Cardiac muscle cell (in vitro differentiated cells and primary cell): ENCODE data around the gene NPC2. TPM values are rescaled to one million over a fixed set of nuclear protein-coding genes. Genes with fewer than 3 reads are reported as not detected.
A peak's percentile ranks its signal among the peaks of the same experiment; 100 is the strongest.

Experiments used
- DNase-seq, 2 donors: peaks; one replicate each; pipeline versions ENCODE4 v3.0.0 to v3.0.0-alpha.2; 2010 to 2017; ENCODE audit warnings: low read depth in 1 of 2, low spot score in 1 of 2
- H3K27ac ChIP-seq: fragments of 200-600 bp; sonication (generic); 2 replicates; pipeline ENCODE4 v1.5.1; 2016
- H3K27me3 ChIP-seq: fragments of 200-600 bp; sonication (generic); 2 replicates; pipeline ENCODE4 v1.6.0; 2016; ENCODE audit warnings: control low read depth
- H3K36me3 ChIP-seq: fragments of 200-600 bp; sonication (generic); 2 replicates; pipeline ENCODE4 v1.5.1; 2016; ENCODE audit warnings: control low read depth
- H3K4me1 ChIP-seq: fragments of 200-600 bp; sonication (generic); 2 replicates; pipeline ENCODE4 v1.8.1; 2017; ENCODE audit warnings: low read depth, mild to moderate bottlenecking, mixed run types
- H3K4me3 ChIP-seq: fragments of 200-600 bp; sonication (generic); 2 replicates; pipeline ENCODE4 v1.5.1; 2016; ENCODE audit warnings: mild to moderate bottlenecking
- H3K9me3 ChIP-seq: fragments of 200-600 bp; sonication (generic); 2 replicates; pipeline ENCODE4 v1.5.1; 2017; ENCODE audit warnings: low read depth, mild to moderate bottlenecking, control low read depth
- CTCF ChIP-seq: IDR thresholded peaks from 2 replicates; pipeline ENCODE4 v1.5.1; 2012; ENCODE audit warnings: low read depth, mild to moderate bottlenecking, low read length
- polyA plus RNA-seq: library from polyadenylated mRNA; unstranded; fragments of >200 nt; fragmentation: Nextera tagmentation; extraction: Ambion mirVana; gene quantifications from 2 replicates; pipeline ENCODE4 v1.2.1, GENCODE V29; 2016
- total RNA-seq: library from RNA; depleted of rRNA; stranded (reverse); fragments of >200 nt; gene quantifications from 2 replicates; pipeline ENCODE4 v1.2.3, GENCODE V29; 2016

Gene NPC2
- total and polyA plus RNA-seq, 2 experiments from 2014 or later: 243 to 310 TPM

GRCh38 chr14:74508292-74508731 is 15.2 kb upstream of the NPC2 start:
- Histone ChIP-seq H3K4me1 (peaks cover 18% of the 10 kb centered on the region), H3K36me3 (no peaks in the 10 kb centered on the region), H3K27me3 (no peaks in the 10 kb centered on the region), H3K4me3 (no peak overlapping the region), H3K27ac (no peak overlapping the region), H3K9me3 (no peaks in the 10 kb centered on the region)
- DNase-seq: peak in 1 of 2 donors; percentile 55
- peak; percentile 47 for TF ChIP-seq CTCF

- Histone ChIP-seq H3K4me1 (peaks cover 18% of the 10 kb centered on the region), H3K27me3 (no peaks in the 10 kb centered on the region), H3K27ac (no peak overlapping the region), H3K4me3 (no peak overlapping the region), H3K9me3 (no peaks in the 10 kb centered on the region), H3K36me3 (no peaks in the 10 kb centered on the region)
- no peak for DNase-seq
- no peak for TF ChIP-seq CTCF
Measured at GRCh38 chr14:74507840-74508239, 14.7 kb upstream of the NPC2 start.

- H3K36me3 ChIP-seq: no peaks in the 10 kb centered on the region
- H3K4me3 ChIP-seq: no peak overlapping the region
- H3K9me3 ChIP-seq: no peaks in the 10 kb centered on the region
- no peak overlapping the region for H3K27ac ChIP-seq
- DNase-seq: no peak
- peaks cover 18% of the 10 kb centered on the region for H3K4me1 ChIP-seq
- no peaks in the 10 kb centered on the region for H3K27me3 ChIP-seq
- TF ChIP-seq CTCF: no peak
Measured at GRCh38 chr14:74507085-74507484, 14.0 kb upstream of the NPC2 start.

- Histone ChIP-seq H3K27me3 (no peaks in the 10 kb centered on the region), H3K36me3 (no peaks in the 10 kb centered on the region), H3K9me3 (no peaks in the 10 kb centered on the region), H3K4me1 (peaks cover 18% of the 10 kb centered on the region), H3K4me3 (no peak overlapping the region), H3K27ac (no peak overlapping the region)
- DNase-seq: no peak
- TF ChIP-seq CTCF: no peak
Measured at GRCh38 chr14:74506411-74506851, 13.3 kb upstream of the NPC2 start.

- H3K4me1 ChIP-seq: peaks cover 13% of the 10 kb centered on the region
- no peaks in the 10 kb centered on the region for H3K27me3 ChIP-seq
- H3K36me3 ChIP-seq: no peaks in the 10 kb centered on the region
- H3K4me3 ChIP-seq: no peak overlapping the region
- no peak for TF ChIP-seq CTCF
- DNase-seq: no peak
- no peak overlapping the region for H3K27ac ChIP-seq
- no peaks in the 10 kb centered on the region for H3K9me3 ChIP-seq
Measured at GRCh38 chr14:74505831-74506230, 12.7 kb upstream of the NPC2 start.
